Measurements from ENCODE around the gene AFG1L. TPM values are rescaled to one million over a fixed set of nuclear protein-coding genes. Genes with fewer than 3 reads are reported as not detected.

Gene AFG1L
- total and polyA plus RNA-seq, 2 experiments from 2014 or later, result 4.1 to 8.7 TPM

DNA sequence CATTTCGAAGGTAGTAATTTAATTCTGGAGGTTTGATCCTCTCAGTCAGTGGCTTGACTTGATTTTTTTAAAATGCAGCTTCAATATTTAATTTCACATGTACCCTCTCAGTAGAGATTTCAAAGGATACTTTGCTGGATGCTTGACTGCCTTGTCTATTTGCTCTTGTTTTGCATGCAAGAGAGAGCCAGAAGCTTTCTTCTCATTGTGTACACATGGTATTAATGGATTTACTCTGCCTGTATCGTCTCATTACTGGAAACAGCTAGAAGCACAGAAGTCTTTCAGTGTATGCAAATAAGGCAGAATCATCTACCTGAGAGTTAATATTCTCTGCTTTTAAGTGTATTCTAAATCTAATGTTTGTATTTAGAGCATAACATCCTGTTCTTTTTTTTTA, 181.5 kb downstream of the AFG1L start:
- TF ChIP-seq NANOG (IDR thresholded peaks at IDR 0.05; ENCODE audit: borderline replicate concordance), result no peak
- no peak for TF ChIP-seq CREB1 (CRISPR knock-in tag; IDR thresholded peaks at IDR 0.05; ENCODE audit: low read depth)
- TF ChIP-seq EZH2 (IDR thresholded peaks at IDR 0.05; ENCODE audit: low read depth, unreplicated experiment), result no peak
- no peak for TF ChIP-seq POLR2AphosphoS5 (IDR thresholded peaks at IDR 0.05; ENCODE audit: low read depth)
- no peak for TF ChIP-seq ZNF114 (CRISPR knock-in tag; IDR thresholded peaks at IDR 0.05)
- no peak for TF ChIP-seq ZNF331 (CRISPR knock-in tag; IDR thresholded peaks at IDR 0.05; ENCODE audit: low read depth)
- no peak for TF ChIP-seq JUNB (IDR thresholded peaks at IDR 0.05; ENCODE audit: unreplicated experiment)
- TF ChIP-seq EZH2phosphoT487 (IDR thresholded peaks at IDR 0.05; ENCODE audit: unreplicated experiment), result no peak
- TF ChIP-seq, protein P1, sequence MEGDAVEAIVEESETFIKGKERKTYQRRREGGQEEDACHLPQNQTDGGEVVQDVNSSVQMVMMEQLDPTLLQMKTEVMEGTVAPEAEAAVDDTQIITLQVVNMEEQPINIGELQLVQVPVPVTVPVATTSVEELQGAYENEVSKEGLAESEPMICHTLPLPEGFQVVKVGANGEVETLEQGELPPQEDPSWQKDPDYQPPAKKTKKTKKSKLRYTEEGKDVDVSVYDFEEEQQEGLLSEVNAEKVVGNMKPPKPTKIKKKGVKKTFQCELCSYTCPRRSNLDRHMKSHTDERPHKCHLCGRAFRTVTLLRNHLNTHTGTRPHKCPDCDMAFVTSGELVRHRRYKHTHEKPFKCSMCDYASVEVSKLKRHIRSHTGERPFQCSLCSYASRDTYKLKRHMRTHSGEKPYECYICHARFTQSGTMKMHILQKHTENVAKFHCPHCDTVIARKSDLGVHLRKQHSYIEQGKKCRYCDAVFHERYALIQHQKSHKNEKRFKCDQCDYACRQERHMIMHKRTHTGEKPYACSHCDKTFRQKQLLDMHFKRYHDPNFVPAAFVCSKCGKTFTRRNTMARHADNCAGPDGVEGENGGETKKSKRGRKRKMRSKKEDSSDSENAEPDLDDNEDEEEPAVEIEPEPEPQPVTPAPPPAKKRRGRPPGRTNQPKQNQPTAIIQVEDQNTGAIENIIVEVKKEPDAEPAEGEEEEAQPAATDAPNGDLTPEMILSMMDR (conservative IDR thresholded peaks at IDR 0.05; ENCODE audit: low read depth in 2 of 2), result no peak
- no peak for TF ChIP-seq STAT1 (IDR thresholded peaks at IDR 0.05; ENCODE audit: unreplicated experiment)
- TF ChIP-seq ZNF462 (CRISPR knock-in tag; IDR thresholded peaks at IDR 0.05), result no peak
- Mint-ChIP-seq H3K36me3 (ENCODE audit: low read depth) (no peaks in the 10 kb centered on the region), H3K27ac (no peak overlapping the region), H3K4me3 (no peak overlapping the region), H3K27me3 (ENCODE audit: insufficient read depth, low read depth, poor library complexity) (no peaks in the 10 kb centered on the region), H3K9me3 (no peaks in the 10 kb centered on the region; the same call in 2 of the 3 replicates), H3K4me1 (peaks cover 2% of the 10 kb centered on the region; the same call in 1 of the 3 replicates)
- Histone ChIP-seq H3K4me2 (no peak overlapping the region), H3K9me2 (ENCODE audit: insufficient read depth) (no peaks in the 10 kb centered on the region), H3K27ac (ENCODE audit: low read depth) (no peak overlapping the region), H3K4me3 (no peak overlapping the region), H3F3A (replicated peaks; ENCODE audit: low read depth) (no peaks in the 10 kb centered on the region), H3K79me2 (replicated peaks; ENCODE audit: insufficient read depth) (no peaks in the 10 kb centered on the region), H2AFZ (no peak overlapping the region), H3K36me3 (ENCODE audit: insufficient read depth) (no peaks in the 10 kb centered on the region), H3K27me3 (ENCODE audit: insufficient read depth) (no peaks in the 10 kb centered on the region), H4K20me1 (replicated peaks; ENCODE audit: insufficient read depth) (no peaks in the 10 kb centered on the region), H3K4me1 (ENCODE audit: insufficient read depth) (no peaks in the 10 kb centered on the region)
- DNase-seq (ENCODE audit: low spot score) (no peak), ATAC-seq (no peak)

Measured in GM23338 (cell line).